Activated CD8-positive, alpha-beta memory T cell treated with anti-CD3 and anti-CD28 coated beads for 48 hours (primary cell): ENCODE data around the gene PTPRD.

Source experiments
- DNase-seq, 3 experiments: peaks; one replicate each; pipeline ENCODE4 v3.0.0-alpha.2; 2020; ENCODE audit warnings: low read depth in 2 of 3, low spot score in 2 of 3

PTPRD gene

DNA sequence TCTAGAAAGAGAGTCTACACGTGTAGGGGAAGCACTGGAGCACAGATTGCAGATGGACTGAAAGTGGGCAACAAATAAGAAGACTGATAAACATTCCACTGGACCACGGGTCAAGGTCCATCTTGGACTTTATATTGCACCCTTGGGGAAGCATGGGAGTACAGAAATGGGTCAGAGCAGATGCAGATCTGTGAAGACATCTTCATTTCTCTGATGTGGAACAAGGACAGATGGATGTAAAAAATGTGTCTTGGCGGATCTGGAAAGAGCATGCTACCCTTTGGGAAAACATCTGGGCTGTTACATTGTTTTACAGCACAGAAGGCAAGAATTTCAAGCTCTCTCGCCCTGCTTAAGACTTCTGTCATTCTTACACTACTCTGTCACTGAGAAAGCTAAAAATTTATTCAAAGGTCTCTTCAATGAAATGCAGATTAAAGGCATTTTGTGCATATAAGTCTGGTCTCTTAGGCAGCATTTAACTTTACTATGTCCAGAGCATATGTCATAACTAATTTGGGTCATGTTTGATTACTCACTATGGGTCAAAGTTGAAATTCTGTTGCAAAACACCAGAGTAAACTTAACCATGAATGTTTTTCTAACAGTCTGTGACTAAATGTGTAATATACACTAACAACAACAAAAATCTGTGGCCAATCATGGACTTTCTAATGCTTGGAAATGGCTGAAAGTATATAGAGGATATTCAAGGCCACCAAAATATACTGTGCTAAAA is 2056.9 kb downstream of the PTPRD start:
- no peak for DNase-seq

DNA sequence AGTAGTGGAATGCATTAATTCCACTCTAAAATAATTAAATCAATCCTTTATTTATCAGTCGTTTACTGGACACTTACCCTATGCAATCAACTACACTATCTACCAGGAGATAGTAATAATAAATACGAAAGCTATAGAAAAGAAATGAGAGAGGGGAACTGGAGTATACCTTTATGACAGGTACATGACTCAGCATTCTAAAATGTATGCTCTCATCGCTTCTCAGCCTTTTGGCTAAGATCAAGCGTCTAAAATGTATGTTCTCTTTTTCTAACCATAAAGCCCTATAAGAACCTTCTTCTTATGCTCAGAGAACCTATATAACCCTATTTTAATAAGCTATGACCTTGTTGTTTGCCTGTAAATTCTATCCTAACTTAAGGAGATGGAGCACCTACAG is 2059.4 kb downstream of the PTPRD start:
- no peak for DNase-seq

DNA sequence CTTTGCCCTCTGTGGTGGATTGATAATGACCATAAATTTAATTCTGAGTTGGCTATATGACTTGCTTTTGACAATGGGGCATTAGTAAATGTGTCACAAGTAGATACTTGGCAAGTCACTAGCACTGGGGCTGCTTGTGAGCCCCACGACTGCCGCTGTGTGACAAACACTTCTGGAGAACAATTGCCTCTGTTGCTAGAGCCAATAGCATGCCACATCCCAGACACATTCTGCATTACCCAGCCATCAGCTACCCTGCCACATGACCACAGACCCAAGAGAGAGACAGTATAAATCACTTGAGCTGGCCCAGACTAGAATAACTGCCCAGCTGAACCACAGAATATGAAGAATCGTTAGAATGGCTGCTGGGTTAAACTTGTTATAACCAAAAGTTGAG is 2060.1 kb downstream of the PTPRD start:
- DNase-seq = no peak

GRCh38 chr9:8549214-8549613 is 2063.6 kb downstream of the PTPRD start:
- no peak for DNase-seq

DNA sequence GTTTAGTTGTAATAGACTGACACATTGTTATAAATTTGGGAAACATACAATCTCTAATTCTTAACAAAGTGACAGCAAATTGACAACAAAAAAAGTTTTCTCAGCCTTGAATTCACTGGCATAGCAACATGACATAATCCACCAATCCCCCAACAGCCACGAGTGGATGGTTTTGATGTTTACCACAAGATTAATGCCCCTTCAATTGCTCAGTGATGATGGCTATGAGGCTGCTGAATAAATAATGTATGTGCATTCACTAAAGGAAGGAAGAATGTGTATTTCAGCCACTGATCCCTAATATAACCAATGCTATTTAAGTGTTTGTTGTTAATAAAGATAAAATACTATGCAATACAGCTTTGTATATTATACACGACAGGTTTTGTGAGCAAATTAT is 2069.6 kb downstream of the PTPRD start:
- DNase-seq = no peak

DNA sequence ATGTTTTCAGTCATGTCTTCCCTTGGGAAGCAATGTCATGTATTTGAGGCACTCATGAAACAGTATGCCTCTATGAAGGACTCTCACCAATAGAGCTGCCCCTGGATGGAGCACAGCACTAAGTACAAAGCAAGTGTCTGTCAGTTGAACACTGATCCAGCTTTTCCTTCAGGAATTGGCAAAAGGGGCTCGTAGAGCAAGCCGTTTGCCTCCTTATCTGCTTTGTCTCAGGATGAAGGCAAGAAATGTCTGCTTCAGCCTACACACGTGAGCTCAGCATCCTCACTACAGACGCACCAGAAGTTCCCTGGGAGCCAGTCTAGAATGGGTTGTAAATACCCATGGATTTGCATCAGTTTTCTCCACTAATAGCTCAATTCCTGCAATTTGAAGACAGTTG is 2070.3 kb downstream of the PTPRD start:
- no peak for DNase-seq

DNA sequence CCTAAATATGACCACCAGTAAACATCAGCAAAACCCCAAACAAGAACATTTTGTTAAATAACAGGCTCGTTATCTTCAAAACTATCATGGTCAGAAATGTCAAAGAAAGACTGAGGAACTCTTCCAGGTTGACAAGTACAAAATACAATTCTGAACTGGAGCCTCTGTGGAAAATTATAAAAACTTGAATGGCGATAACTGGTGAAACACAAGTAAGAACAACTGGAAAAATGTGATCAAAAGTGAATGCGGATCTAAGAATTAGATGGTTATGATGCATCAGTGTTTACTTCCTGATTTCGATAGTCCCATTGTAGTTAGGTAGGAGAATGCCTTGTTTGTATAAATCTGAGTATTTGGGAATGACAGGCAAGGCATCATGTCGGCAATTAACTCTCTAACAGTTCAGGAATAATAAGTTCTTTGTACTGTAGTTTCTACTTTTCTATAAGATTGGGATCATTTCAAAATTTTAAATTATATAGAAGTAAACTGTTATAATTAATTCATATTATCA is 2073.1 kb downstream of the PTPRD start:
- no peak for DNase-seq

- DNase-seq = no peak
These were observed 2076.0 kb downstream of the PTPRD start for GRCh38 chr9:8536845-8537244.

- no peak for DNase-seq
These were observed 2078.0 kb downstream of the PTPRD start for GRCh38 chr9:8534828-8535227.

DNA sequence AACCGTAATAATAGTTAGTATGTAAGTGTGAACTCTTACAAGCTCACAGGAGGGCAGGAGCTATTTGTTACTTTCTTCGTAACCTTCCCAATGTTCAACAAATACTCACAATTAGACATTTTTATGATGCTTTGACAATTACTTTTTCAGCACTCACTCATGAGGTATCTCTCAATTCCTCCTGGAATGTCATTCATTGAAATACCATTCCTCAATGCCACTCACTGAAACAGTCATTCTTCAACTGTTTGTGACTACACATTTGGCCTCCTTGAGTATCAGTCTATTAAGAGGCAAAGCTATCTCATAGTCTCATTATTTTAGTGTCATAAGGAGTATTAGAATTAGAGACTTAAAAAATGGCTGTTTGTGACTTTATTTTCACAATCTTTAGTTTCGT is 2079.1 kb downstream of the PTPRD start:
- no peak for DNase-seq

DNA sequence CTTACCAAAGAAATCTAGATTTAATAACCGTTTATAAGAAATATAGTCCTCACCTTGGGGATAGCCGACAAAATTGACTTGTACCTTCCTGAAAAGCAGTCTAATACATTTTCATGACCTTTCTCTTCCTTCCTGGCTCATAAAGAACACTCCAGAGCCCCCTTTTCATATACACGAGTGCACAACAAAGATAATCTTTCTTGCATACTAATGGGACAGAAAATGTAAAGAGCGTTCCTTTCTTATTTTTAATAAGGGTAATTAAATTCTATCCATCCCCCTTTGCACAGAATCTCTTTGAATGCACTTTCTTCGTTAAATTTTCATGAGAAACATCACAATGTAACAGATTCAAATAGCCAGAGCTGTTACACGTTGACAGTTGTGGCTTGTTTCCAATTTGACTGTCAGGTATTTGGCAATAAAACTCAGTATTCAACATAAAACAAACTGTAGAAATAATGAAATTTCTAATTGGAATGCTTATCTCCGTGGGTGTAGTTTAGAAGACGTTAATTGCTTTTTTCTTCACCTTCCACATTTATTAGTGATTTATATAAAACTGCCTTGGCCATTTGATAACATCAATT is 2080.9 kb downstream of the PTPRD start:
- DNase-seq = no peak

GRCh38 chr9:8521112-8521511 is 2091.7 kb downstream of the PTPRD start:
- no peak for DNase-seq

- no peak for DNase-seq
These were observed 2097.1 kb downstream of the PTPRD start for GRCh38 chr9:8515748-8516147.

GRCh38 chr9:8514760-8515159 is 2098.0 kb downstream of the PTPRD start:
- no peak for DNase-seq

- no peak for DNase-seq
These were observed 2104.0 kb downstream of the PTPRD start for GRCh38 chr9:8508671-8509290.

- DNase-seq = no peak
These were observed 2118.2 kb downstream of the PTPRD start for GRCh38 chr9:8494571-8494970.

DNA sequence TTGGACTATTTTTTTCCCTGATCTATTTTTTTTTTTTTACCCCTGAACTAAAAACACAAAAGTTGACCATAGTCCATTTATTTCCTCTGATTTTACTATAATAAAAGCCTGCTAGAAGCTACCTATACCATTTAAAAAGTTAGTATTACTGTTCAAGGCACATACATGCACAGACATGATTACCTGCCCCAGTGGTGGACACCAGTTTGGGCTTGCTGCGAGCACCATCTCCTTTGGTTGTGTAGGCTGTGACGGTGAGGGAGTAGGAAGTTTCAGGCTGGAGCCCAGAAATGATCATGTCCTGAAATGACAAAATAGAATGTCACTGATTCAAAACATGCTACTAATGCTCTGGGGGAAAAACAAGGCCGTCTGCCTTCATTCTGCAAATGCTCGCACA is 2120.1 kb downstream of the PTPRD start:
- no peak for DNase-seq

DNA sequence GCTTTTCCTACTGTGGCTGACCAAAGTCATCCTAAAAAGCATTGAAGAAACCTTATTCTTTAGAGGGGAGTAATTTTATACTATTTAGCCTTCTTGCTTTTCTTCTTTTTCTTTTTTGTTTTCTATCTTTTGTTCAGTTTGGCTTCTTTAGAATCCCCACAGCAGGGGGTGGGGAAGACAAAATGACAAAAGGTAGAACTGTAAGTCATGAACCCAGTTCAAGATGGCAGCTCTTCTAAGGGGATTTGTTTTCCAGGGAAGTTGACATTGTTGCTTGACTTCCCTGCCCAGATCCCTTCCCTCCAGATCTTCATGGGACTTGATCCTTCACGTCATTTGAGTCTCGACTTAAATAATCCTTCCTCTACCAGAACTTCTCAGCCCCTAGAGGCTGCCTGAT is 2120.8 kb downstream of the PTPRD start:
- DNase-seq = no peak

DNA sequence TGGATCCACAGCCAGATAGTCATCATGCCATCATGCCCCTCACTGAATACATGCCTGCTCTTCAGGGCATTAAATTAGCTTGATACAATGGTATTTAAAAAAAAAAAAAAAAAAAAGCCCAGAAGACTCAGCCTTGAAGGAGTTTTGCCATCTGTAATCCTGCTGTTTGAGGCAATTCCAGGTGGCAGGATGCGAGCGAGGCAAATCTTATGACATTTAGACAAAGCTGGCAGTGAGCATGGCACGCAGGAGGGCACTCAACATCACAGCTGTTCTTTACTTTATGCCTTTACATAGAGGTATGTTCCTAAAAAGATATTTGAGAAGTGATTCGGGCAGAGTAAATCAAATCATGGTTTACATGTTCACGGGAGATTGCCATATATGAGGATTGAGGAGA is 2121.2 kb downstream of the PTPRD start:
- DNase-seq = no peak

GRCh38 chr9:8489835-8490234 is 2123.0 kb downstream of the PTPRD start:
- DNase-seq = no peak

DNA sequence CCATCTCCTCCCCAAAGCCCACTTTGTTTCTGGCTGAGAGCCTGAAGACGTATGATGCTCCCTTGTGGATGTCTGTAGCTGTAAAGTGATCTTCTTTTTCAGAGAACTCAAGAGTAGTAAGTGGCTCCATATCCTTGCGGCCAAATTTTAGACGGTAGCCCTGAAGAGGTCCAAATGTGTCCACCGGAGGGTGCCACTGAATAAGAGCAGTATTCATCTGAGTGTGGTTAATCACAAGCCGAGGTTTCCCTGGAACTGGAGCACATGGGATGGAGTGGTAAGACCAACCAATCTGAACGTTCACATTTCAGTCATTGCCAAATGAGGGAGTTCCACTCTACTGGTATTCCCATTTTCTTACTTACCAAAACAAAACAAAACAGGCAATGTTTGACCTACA is 2126.7 kb downstream of the PTPRD start:
- no peak for DNase-seq

- no peak for DNase-seq
These were observed 2128.1 kb downstream of the PTPRD start for GRCh38 chr9:8484597-8485191.
